Measurements from ENCODE around the gene IFT122. TPM values are rescaled to one million over a fixed set of nuclear protein-coding genes. Genes with fewer than 3 reads are reported as not detected.
"Not testable (repeated sequence)": the region's sequence is repeated elsewhere in the genome, so short reads cannot be mapped to it uniquely, and the experiment has no call there.

Gene IFT122
- total RNA-seq, 4 donors from 2014 or later, result 36.6 to 74.4 (median 43.3) TPM

GRCh38 chr3:129513705-129514104 is 73.7 kb downstream of the IFT122 start:
- Histone ChIP-seq H3K27ac (no peak overlapping the region), H3K27me3 (no peaks in the 10 kb centered on the region), H3K36me3 (peaks cover 0 to 98% (median 0%) of the 10 kb centered on the region in 3 donors), H3K9me3 (no peaks in the 10 kb centered on the region), H3K4me1 (no peaks in the 10 kb centered on the region), H3K4me3 (no peak overlapping the region)
- 78 to 85% methylated on average over 8 of the region's 8 CpGs for WGBS, 2 donors
- DNase-seq (ENCODE audit: low spot score in 2 of 2), result no peak
- TF ChIP-seq EP300 (IDR thresholded peaks at IDR 0.05) (no peak), POLR2A (IDR thresholded peaks at IDR 0.05) (no peak), CTCF (IDR thresholded peaks at IDR 0.05) (no peak)

- Histone ChIP-seq H3K27ac (no peak overlapping the region), H3K9me3 (no peaks in the 10 kb centered on the region), H3K27me3 (no peaks in the 10 kb centered on the region), H3K36me3 (peaks cover 0 to 98% (median 0%) of the 10 kb centered on the region in 3 donors), H3K4me3 (no peak overlapping the region), H3K4me1 (no peaks in the 10 kb centered on the region)
- TF ChIP-seq EP300 (IDR thresholded peaks at IDR 0.05) (no peak), CTCF (IDR thresholded peaks at IDR 0.05) (no peak), POLR2A (IDR thresholded peaks at IDR 0.05) (no peak)
- DNase-seq (ENCODE audit: low spot score in 2 of 2), result no peak
- 78 to 96% methylated on average over 6 to 10 of the region's 10 CpGs for WGBS, 2 donors
These were observed 74.1 kb downstream of the IFT122 start for GRCh38 chr3:129514110-129514509.

GRCh38 chr3:129514563-129514962 is 74.5 kb downstream of the IFT122 start:
- Histone ChIP-seq H3K9me3 (no peaks in the 10 kb centered on the region), H3K36me3 (peaks cover 0 to 98% (median 0%) of the 10 kb centered on the region in 3 donors), H3K4me3 (no peak overlapping the region), H3K27me3 (no peaks in the 10 kb centered on the region), H3K4me1 (no peaks in the 10 kb centered on the region), H3K27ac (no peak overlapping the region)
- WGBS, 2 donors, result 93 to 96% methylated on average over 6 of the region's 6 CpGs
- TF ChIP-seq POLR2A (IDR thresholded peaks at IDR 0.05) (no peak), CTCF (IDR thresholded peaks at IDR 0.05) (no peak), EP300 (IDR thresholded peaks at IDR 0.05) (no peak)
- no peak for DNase-seq (ENCODE audit: low spot score in 2 of 2)

- not testable (repeated sequence) for H3K27me3 ChIP-seq; H3K4me1 ChIP-seq; H3K4me3 ChIP-seq; H3K27ac ChIP-seq; H3K9me3 ChIP-seq; DNase-seq (ENCODE audit: low spot score in 2 of 2)
- 90 to 97% methylated on average over 12 to 18 of the region's 25 CpGs for WGBS, 2 donors
- peaks cover 0 to 98% (median 0%) of the 10 kb centered on the region in 3 donors for H3K36me3 ChIP-seq
These were observed 75.2 kb downstream of the IFT122 start for GRCh38 chr3:129515108-129515820.

- H3K27ac ChIP-seq; H3K27me3 ChIP-seq; DNase-seq (ENCODE audit: low spot score in 2 of 2); H3K9me3 ChIP-seq; H3K4me1 ChIP-seq; H3K4me3 ChIP-seq: not testable (repeated sequence)
- WGBS, 2 donors, result 83 to 89% methylated on average over 6 to 7 of the region's 7 CpGs
- peaks cover 0 to 95% (median 0%) of the 10 kb centered on the region in 3 donors for H3K36me3 ChIP-seq
These were observed 75.9 kb downstream of the IFT122 start for GRCh38 chr3:129515821-129516432.

GRCh38 chr3:129517516-129517915 is 77.5 kb downstream of the IFT122 start:
- Histone ChIP-seq H3K27me3 (no peaks in the 10 kb centered on the region), H3K9me3 (no peaks in the 10 kb centered on the region), H3K36me3 (peaks cover 0 to 83% (median 0%) of the 10 kb centered on the region in 3 donors), H3K4me3 (no peak overlapping the region), H3K4me1 (no peaks in the 10 kb centered on the region), H3K27ac (no peak overlapping the region)
- 86 to 94% methylated on average over 7 of the region's 7 CpGs for whole genome bisulfite sequencing, 2 donors
- no peak for DNase-seq (ENCODE audit: low spot score in 2 of 2)
- TF ChIP-seq CTCF (IDR thresholded peaks at IDR 0.05) (no peak), POLR2A (IDR thresholded peaks at IDR 0.05) (no peak), EP300 (IDR thresholded peaks at IDR 0.05) (no peak)

Data from tibial nerve (tissue), 4 donors.